GM12873 (cell line): ENCODE results near the gene ITCH.

Experiments used
- TF ChIP-seq, protein P1 (sequence below): IDR thresholded peaks from 2 replicates; pipeline ENCODE4 v1.5.1; 2012; ENCODE audit warnings: low read depth, mild to moderate bottlenecking, moderate library complexity, low read length, control low read depth; ENCODE audit not compliant: insufficient read depth; ENCODE audit errors: missing control alignments

ITCH gene

DNA sequence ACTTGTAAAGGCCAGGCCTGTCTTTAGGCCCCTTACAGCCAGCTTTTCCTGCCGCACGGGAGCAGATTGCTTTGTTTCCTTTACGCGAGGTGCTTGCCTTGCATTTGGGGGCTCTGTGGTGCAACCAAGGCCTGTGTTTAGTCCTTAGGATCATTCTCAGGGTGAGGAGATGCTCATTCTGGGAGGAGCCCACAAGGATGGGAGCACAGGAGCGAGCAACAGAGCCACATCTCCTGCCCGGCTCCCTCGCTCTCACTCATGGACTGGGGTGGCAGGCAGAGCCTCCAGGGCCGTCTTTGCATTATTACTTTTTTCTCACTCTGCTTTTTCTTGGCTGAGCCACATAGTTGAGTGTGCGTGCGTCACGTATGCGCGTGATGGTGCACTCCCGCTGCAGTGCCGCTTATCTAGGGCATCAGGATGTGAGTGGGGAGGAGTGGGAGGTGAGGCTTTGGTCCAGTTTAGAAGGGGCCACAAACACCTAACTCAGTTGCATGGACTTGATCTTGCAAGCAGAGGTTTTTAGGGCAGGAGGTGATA lies 172.3 kb downstream of the ITCH start:
- TF ChIP-seq, protein P1, sequence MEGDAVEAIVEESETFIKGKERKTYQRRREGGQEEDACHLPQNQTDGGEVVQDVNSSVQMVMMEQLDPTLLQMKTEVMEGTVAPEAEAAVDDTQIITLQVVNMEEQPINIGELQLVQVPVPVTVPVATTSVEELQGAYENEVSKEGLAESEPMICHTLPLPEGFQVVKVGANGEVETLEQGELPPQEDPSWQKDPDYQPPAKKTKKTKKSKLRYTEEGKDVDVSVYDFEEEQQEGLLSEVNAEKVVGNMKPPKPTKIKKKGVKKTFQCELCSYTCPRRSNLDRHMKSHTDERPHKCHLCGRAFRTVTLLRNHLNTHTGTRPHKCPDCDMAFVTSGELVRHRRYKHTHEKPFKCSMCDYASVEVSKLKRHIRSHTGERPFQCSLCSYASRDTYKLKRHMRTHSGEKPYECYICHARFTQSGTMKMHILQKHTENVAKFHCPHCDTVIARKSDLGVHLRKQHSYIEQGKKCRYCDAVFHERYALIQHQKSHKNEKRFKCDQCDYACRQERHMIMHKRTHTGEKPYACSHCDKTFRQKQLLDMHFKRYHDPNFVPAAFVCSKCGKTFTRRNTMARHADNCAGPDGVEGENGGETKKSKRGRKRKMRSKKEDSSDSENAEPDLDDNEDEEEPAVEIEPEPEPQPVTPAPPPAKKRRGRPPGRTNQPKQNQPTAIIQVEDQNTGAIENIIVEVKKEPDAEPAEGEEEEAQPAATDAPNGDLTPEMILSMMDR = no peak

DNA sequence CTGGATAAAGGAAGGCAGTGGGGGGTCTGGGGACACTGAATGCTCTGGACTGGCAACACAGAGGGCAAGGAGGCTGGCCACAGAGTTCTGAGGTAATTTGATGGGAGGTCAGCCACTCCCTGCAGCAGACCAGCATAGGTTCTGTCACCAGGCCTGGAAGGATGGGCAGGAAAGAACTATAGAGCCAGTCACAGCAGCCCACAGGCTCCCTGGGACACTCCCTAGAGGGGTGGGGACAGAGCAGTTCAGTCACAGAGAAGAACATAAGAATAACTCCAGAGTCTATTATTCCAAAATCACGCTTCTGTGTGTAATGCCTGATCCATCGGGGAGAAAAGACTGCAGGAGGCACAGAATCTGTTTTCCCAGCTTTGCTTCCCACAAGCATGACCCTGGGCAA lies 172.8 kb downstream of the ITCH start:
- TF ChIP-seq, protein P1 = no peak

DNA sequence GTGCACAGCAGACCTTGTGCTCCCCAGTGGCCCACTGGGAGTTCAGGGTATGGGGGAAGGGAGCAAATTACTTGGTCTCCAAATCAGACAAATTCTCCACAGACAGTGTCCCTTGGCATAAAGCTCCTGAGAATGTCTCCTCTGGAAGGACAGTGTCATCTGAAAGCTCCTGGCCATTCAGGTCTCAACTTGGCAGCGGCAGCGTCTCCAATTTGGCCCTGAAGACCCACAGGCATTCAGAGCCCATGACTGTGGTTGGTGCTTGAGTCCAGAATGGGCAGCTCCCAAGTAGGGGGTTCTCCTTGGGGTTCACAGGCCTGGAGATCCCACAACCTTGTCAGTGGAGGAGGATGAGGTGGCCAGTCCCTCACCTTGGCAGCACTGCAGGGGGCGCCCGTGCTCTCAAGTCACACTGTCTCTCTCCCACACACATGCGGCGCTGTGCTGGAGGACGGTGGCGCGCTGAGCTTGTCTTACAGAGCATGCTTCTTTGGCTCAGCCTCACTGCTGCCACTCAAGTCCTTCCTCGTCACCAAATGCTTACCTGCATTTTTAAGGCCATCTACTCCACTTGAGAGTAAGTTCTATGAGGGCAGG lies 173.8 kb downstream of the ITCH start:
- TF ChIP-seq, protein P1 = peak; percentile 74

DNA sequence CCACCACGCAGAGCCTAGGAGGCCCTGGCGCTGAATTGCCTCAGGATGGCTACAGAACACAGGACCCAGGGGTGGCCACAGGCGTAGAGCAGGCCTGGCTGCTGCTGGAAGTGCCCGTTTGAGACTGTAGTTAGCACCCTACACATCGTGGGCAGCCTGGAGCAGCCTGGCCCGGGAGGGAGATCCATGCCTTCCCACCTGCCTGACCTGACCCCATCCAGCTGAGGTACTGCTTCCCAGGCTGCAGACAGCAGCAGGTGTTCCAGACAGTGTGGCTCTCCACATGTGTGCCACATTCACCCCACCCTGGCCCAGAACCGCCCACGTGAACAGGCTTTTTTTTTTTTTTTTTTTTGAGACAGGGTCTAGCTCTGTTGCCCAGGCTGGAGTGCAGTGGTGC lies 174.6 kb downstream of the ITCH start:
- TF ChIP-seq, protein P1 = no peak

DNA sequence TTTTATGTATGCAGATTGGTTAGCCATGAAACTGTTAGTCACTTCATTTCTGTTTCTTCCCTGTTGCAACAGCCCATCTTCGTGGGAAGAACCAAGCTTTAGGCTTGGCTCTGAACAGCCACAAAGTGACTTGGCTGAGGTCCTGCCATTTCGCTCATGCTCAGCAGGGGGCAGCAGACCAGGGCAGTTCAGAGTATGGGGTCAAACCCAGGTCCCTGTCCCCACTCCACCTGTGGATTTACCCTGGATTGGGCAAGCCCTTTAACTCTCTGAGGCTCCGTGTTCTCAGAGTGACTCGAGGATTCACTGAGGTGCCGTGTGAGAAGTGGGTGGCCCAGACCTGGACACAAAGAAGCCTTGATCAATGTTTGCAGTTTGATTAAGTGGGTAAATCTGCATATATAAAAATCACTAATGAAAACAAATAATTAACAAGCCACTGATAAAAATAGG lies 175.6 kb downstream of the ITCH start:
- TF ChIP-seq, protein P1 = peak; percentile 93

DNA sequence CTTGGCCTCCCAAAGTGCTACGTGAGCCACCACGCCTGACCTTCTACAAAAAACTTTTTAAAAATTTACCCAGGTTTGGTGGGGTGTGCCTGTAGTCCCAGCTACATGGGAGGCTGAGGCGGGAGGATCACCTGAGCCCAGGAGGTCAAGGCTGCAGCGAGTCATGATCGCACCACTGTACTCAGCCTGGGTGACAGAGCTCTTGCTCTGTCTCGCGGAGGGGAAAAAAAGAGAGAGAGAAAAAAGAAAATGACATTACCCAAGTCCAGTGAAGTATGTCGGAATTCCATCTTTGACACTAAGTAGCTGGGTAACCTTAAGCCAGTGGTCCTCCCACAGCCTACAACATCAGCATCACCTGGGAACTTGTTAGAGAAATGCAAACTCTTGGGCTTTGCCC lies 176.7 kb downstream of the ITCH start:
- TF ChIP-seq, protein P1 = no peak

DNA sequence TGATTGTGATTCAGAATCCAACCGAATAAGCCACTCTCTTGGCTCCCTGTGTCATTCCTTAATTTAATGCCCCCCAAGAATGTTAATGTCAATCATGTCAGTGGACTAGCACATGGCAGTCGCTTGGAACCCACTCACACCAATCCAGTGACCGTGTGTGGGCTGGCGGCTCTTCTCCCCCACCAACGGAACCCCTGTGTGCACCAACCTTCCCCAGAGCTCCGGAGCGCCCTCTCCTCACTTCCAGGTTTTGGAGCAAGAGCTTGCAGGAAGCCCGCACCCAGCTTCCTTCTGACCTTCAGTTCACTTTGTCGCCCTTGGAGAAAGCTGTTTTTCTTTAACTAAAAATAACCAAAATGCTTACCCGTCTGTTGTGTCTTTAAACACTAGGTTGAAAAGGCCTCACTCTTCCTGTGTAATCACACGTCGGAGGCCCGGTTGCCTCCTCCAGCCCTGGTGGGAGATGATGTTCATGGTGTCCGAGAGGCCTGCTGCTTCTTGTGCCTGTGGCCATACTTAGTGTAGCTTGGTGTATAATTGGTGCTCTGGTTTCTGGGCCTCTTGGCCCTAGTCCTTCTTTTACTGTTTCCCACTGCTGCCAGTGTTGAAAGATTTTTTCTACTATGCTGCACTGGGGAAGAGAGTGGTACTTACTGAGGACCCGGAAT lies 177.7 kb downstream of the ITCH start:
- TF ChIP-seq, protein P1 = no peak
